CD4-positive, CD25-positive, alpha-beta regulatory T cell (primary cell): ENCODE data around the gene DUSP21. TPM values are rescaled to one million over a fixed set of nuclear protein-coding genes. Genes with fewer than 3 reads are reported as not detected.
"Not testable (repeated sequence)": the region's sequence is repeated elsewhere in the genome, so short reads cannot be mapped to it uniquely, and the experiment has no call there.

Source experiments
- ATAC-seq, 2 donors: fragments of 150-1000 bp; cut with Tn5 transposase; one replicate each; pipeline ENCODE4 v1.10.0; 2021; ENCODE audit warnings: low read depth in 2 of 2, moderate number of reproducible peaks in 2 of 2, moderate library complexity in 1 of 2
- DNase-seq, 3 donors: peaks; one replicate each; pipeline versions ENCODE4 v3.0.0 to v3.0.0-alpha.2; 2012 to 2022; ENCODE audit warnings: mixed read lengths in 1 of 3
- H3K27ac ChIP-seq: one replicate; pipeline ENCODE4 v1.7.0; 2013; ENCODE audit warnings: mild to moderate bottlenecking, low read length; ENCODE audit not compliant: insufficient read depth, poor library complexity, severe bottlenecking
- H3K27me3 ChIP-seq: one replicate; pipeline ENCODE4 v1.7.0; 2013; ENCODE audit warnings: low read length; ENCODE audit not compliant: control insufficient read depth, insufficient read depth
- H3K36me3 ChIP-seq: one replicate; pipeline ENCODE4 v1.7.0; 2013; ENCODE audit warnings: mild to moderate bottlenecking, low read length, moderate library complexity; ENCODE audit not compliant: control insufficient read depth, insufficient read depth
- H3K4me1 ChIP-seq: 2 replicates; pipeline ENCODE4 v1.7.0; 2013; ENCODE audit warnings: mild to moderate bottlenecking, low read length; ENCODE audit not compliant: insufficient read depth, control insufficient read depth, poor library complexity, severe bottlenecking
- H3K4me3 ChIP-seq: one replicate; pipeline ENCODE4 v1.7.0; 2013; ENCODE audit warnings: low read depth, mild to moderate bottlenecking, low read length, moderate library complexity
- H3K9me3 ChIP-seq, 2 experiments: 1 replicate in 1 of 2; 2 replicates in 1 of 2; pipeline ENCODE4 v1.7.0; 2013; ENCODE audit warnings: low read length in 2 of 2, mild to moderate bottlenecking in 1 of 2, moderate library complexity in 1 of 2; ENCODE audit not compliant: control insufficient read depth in 2 of 2
- H3K27ac Mint-ChIP-seq, 3 donors: one replicate each; pipeline ENCODE4 v1.8.0; 2020 to 2022; ENCODE audit warnings: mild to moderate bottlenecking in 3 of 3, mixed read lengths in 3 of 3, moderate library complexity in 2 of 3
- H3K27me3 Mint-ChIP-seq: one replicate; pipeline ENCODE4 v1.8.0; 2022; ENCODE audit warnings: mild to moderate bottlenecking, mixed read lengths
- H3K36me3 Mint-ChIP-seq: one replicate; pipeline ENCODE4 v1.8.0; 2020; ENCODE audit warnings: mixed read lengths
- H3K4me1 Mint-ChIP-seq, 4 donors: one replicate each; pipeline ENCODE4 v1.8.0; 2020 to 2022; ENCODE audit warnings: mixed read lengths in 4 of 4, mild to moderate bottlenecking in 1 of 4
- H3K4me3 Mint-ChIP-seq, 4 donors: one replicate each; pipeline ENCODE4 v1.8.0; 2020 to 2022; ENCODE audit warnings: mild to moderate bottlenecking in 4 of 4, mixed read lengths in 4 of 4, moderate library complexity in 3 of 4
- H3K9me3 Mint-ChIP-seq, 7 donors: one replicate each; pipeline ENCODE4 v1.8.0; 2020 to 2022; ENCODE audit warnings: mixed read lengths in 7 of 7, mild to moderate bottlenecking in 3 of 7, moderate library complexity in 2 of 7
- polyA plus RNA-seq, 4 donors: library from polyadenylated mRNA; unstranded; fragments of 300-500 nt; fragmentation: Illumina TruSeq; gene quantifications; one replicate each; pipeline ENCODE4 v1.2.3, GENCODE V29; 2021
- total RNA-seq: library from RNA; stranded (reverse); gene quantifications from one replicate; pipeline ENCODE4 v1.2.3, GENCODE V29; 2022

Gene DUSP21
- total RNA-seq (not detected), polyA plus RNA-seq (not detected)

DNA sequence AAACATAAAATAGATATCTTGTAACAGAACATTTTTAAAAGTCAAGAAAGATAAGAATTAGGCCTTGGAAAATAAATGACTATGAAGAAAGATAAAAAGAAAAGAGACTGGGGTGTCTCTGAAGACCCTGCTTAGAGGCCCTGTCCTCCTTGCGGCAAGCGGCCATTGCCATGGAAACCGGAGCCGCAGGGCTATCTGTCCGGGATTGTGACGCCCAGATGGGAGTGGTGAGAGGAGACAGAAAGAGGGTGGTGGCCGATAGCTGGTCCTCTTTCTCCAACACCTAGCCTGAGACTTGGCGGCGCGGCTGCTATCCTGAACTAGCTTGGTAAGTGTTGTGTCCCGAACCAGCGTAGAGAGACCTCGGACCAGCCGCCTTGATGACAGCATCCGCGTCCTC lies at the start of gene DUSP21:
Gene DUSP21, plus strand, starts transcription at position 269 of the 400 bp plus-strand sequence. Its CDS starts 112 bp downstream, at position 381.
- Mint-ChIP-seq H3K36me3 (no peaks in the 10 kb centered on the region), H3K9me3 (peaks cover 0 to 1% (median 0%) of the 10 kb centered on the region in 7 donors), H3K27me3 (peaks cover 4% of the 10 kb centered on the region), H3K27ac (no peak within 1 kb of the TSS), H3K4me3 (no peak within 1 kb of the TSS), H3K4me1 (no peaks in the 10 kb centered on the region)
- ATAC-seq (no peak), DNase-seq (no peak)
- Histone ChIP-seq H3K36me3 (no peaks in the 10 kb centered on the region), H3K9me3 (no peaks in the 10 kb centered on the region), H3K4me3 (no peak within 1 kb of the TSS), H3K27ac (no peak within 1 kb of the TSS), H3K27me3 (no peaks in the 10 kb centered on the region), H3K4me1 (no peaks in the 10 kb centered on the region)

- Histone ChIP-seq H3K27ac (no peak overlapping the region), H3K4me1 (no peaks in the 10 kb centered on the region), H3K27me3 (no peaks in the 10 kb centered on the region), H3K4me3 (no peak overlapping the region), H3K36me3 (no peaks in the 10 kb centered on the region), H3K9me3 (no peaks in the 10 kb centered on the region)
- Mint-ChIP-seq H3K4me1 (no peaks in the 10 kb centered on the region), H3K36me3 (no peaks in the 10 kb centered on the region), H3K27ac (no peak overlapping the region), H3K9me3 (no peaks in the 10 kb centered on the region), H3K4me3 (no peak overlapping the region), H3K27me3 (no peaks in the 10 kb centered on the region)
- ATAC-seq (no peak), DNase-seq (no peak)
These were observed 47.8 kb upstream of the DUSP21 start for GRCh38 chrX:44795945-44796450.

- no peaks in the 10 kb centered on the region for H3K36me3 ChIP-seq
- DNase-seq (no peak), ATAC-seq (no peak)
- no peaks in the 10 kb centered on the region for H3K9me3 ChIP-seq
- Mint-ChIP-seq H3K4me1 (no peaks in the 10 kb centered on the region), H3K27ac (no peak overlapping the region), H3K36me3 (no peaks in the 10 kb centered on the region), H3K27me3 (no peaks in the 10 kb centered on the region), H3K9me3 (peaks cover 0 to 1% (median 0%) of the 10 kb centered on the region in 7 donors), H3K4me3 (no peak overlapping the region)
- no peaks in the 10 kb centered on the region for H3K4me1 ChIP-seq
- H3K27me3 ChIP-seq: no peaks in the 10 kb centered on the region
- H3K27ac ChIP-seq: no peak overlapping the region
- no peak overlapping the region for H3K4me3 ChIP-seq
These were observed 41.2 kb upstream of the DUSP21 start for GRCh38 chrX:44802613-44803012.

- no peaks in the 10 kb centered on the region for H3K9me3 ChIP-seq
- ATAC-seq (no peak), DNase-seq (no peak)
- H3K27ac Mint-ChIP-seq: no peak overlapping the region
- H3K4me1 Mint-ChIP-seq: no peaks in the 10 kb centered on the region
- no peaks in the 10 kb centered on the region for H3K27me3 ChIP-seq
- no peaks in the 10 kb centered on the region for H3K9me3 Mint-ChIP-seq
- H3K4me3 ChIP-seq: no peak overlapping the region
- H3K27me3 Mint-ChIP-seq: no peaks in the 10 kb centered on the region
- H3K36me3 ChIP-seq: no peaks in the 10 kb centered on the region
- no peaks in the 10 kb centered on the region for H3K36me3 Mint-ChIP-seq
- no peaks in the 10 kb centered on the region for H3K4me1 ChIP-seq
- no peak overlapping the region for H3K4me3 Mint-ChIP-seq
- H3K27ac ChIP-seq: no peak overlapping the region
These were observed 28.1 kb upstream of the DUSP21 start for GRCh38 chrX:44815681-44816080.

DNA sequence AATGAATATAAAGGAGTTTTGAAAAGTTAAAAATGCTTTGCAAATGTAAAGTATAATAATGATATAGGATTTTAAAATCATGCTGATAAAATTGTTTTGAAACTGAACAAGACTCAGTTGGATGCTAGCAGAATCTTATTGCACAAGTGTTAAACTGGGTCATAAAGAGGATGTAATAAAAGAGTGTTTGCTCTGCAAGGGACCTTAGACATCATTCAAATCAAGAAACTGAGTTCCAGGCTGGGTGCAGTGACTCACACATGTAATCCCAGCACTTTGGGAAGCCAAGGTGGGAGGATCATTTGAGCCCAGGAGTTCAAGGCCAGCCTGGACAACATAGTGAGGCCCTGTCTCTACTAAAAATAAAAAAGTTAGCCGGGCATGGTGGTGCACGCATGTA lies 27.5 kb upstream of the DUSP21 start:
- ATAC-seq: no peak
- no peaks in the 10 kb centered on the region for H3K27me3 Mint-ChIP-seq
- H3K4me3 Mint-ChIP-seq: no peak overlapping the region
- Histone ChIP-seq H3K4me1 (no peaks in the 10 kb centered on the region), H3K4me3 (no peak overlapping the region), H3K27ac (no peak overlapping the region), H3K27me3 (no peaks in the 10 kb centered on the region), H3K36me3 (no peaks in the 10 kb centered on the region), H3K9me3 (no peaks in the 10 kb centered on the region)
- no peaks in the 10 kb centered on the region for H3K4me1 Mint-ChIP-seq
- H3K27ac Mint-ChIP-seq: no peak overlapping the region
- no peaks in the 10 kb centered on the region for H3K9me3 Mint-ChIP-seq
- DNase-seq: no peak
- no peaks in the 10 kb centered on the region for H3K36me3 Mint-ChIP-seq

DNA sequence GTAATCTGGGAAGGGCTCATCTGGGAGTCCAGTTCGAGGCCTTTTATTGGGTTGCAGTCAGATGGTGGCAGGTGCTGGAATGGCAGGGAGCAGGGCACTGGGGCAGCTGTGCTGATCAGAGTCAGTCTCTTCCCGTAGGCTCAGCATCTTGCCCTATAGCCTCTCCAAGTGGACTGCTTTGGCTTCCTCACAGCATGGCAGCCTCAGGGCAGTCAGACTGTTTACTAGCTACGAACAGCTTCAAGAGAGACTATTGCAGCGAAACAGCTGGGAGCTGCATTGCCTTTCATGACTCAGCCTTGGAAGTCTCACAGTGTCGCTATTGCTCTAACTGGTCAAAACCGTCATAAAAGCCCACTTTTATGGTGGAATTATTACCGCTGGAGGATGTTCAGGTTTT lies 26.8 kb upstream of the DUSP21 start:
- no peak overlapping the region for H3K27ac ChIP-seq
- no peak overlapping the region for H3K4me3 ChIP-seq
- H3K27me3 ChIP-seq: no peaks in the 10 kb centered on the region
- Mint-ChIP-seq H3K9me3 (peaks cover 0 to 3% (median 0%) of the 10 kb centered on the region in 7 donors), H3K27me3 (no peaks in the 10 kb centered on the region), H3K4me3 (no peak overlapping the region), H3K4me1 (no peaks in the 10 kb centered on the region), H3K27ac (no peak overlapping the region), H3K36me3 (no peaks in the 10 kb centered on the region)
- DNase-seq (no peak), ATAC-seq (no peak)
- no peaks in the 10 kb centered on the region for H3K4me1 ChIP-seq
- no peaks in the 10 kb centered on the region for H3K9me3 ChIP-seq
- H3K36me3 ChIP-seq: no peaks in the 10 kb centered on the region

GRCh38 chrX:44822601-44823000 lies 21.2 kb upstream of the DUSP21 start:
- H3K27me3 ChIP-seq: no peaks in the 10 kb centered on the region

GRCh38 chrX:44823193-44823592 lies 20.6 kb upstream of the DUSP21 start:
- not testable (repeated sequence) for ATAC-seq, H3K4me3 Mint-ChIP-seq, H3K27ac ChIP-seq, H3K9me3 ChIP-seq, H3K9me3 Mint-ChIP-seq, H3K27me3 ChIP-seq, H3K27ac Mint-ChIP-seq, H3K4me3 ChIP-seq, DNase-seq, H3K36me3 ChIP-seq, H3K4me1 ChIP-seq, H3K36me3 Mint-ChIP-seq, H3K4me1 Mint-ChIP-seq, H3K27me3 Mint-ChIP-seq

More at GRCh38 chrX:44822601-44823000, 21.2 kb upstream of the DUSP21 start:
- H3K27ac ChIP-seq: no peak overlapping the region
- no peaks in the 10 kb centered on the region for H3K9me3 ChIP-seq
- no peaks in the 10 kb centered on the region for H3K4me1 Mint-ChIP-seq
- no peaks in the 10 kb centered on the region for H3K36me3 Mint-ChIP-seq
- H3K9me3 Mint-ChIP-seq: peaks cover 0 to 5% (median 0%) of the 10 kb centered on the region in 7 donors
- no peak overlapping the region for H3K4me3 Mint-ChIP-seq
- no peak overlapping the region for H3K27ac Mint-ChIP-seq
- H3K36me3 ChIP-seq: no peaks in the 10 kb centered on the region
- DNase-seq (no peak), ATAC-seq (no peak)
- H3K4me3 ChIP-seq: no peak overlapping the region
- peaks cover 4% of the 10 kb centered on the region for H3K27me3 Mint-ChIP-seq
- H3K4me1 ChIP-seq: no peaks in the 10 kb centered on the region
